K562 (cell line): ENCODE results near the gene ALG8. TPM values are rescaled to one million over a fixed set of nuclear protein-coding genes. Genes with fewer than 3 reads are reported as not detected.
A peak's percentile ranks its signal among the peaks of the same experiment; 100 is the strongest.

Experiments used
- DNMT1 ChIP-seq: fragments of 450-650 bp; IDR thresholded peaks from 2 replicates; pipeline ENCODE4 v1.6.1; 2016; ENCODE audit warnings: antibody characterized with exemption, mild to moderate bottlenecking
- EHMT2 ChIP-seq: fragments of 450-650 bp; IDR thresholded peaks from 2 replicates; pipeline ENCODE4 v1.6.1; 2018; ENCODE audit warnings: antibody characterized with exemption
- ESRRA ChIP-seq: fragments of 450-650 bp; IDR thresholded peaks from 2 replicates; pipeline ENCODE4 v1.6.1; 2014; ENCODE audit warnings: low read depth, mild to moderate bottlenecking, moderate library complexity, borderline replicate concordance
- GABPB2 ChIP-seq: fragments of 250-450 bp; sonication (Bioruptor Pico); conservative IDR thresholded peaks from 2 replicates; pipeline ENCODE4 v1.5.1; 2021; ENCODE audit warnings: mild to moderate bottlenecking
- HNRNPUL1 ChIP-seq: fragments of 200-400 bp; formaldehyde crosslinking; IDR thresholded peaks from 2 replicates; pipeline ENCODE4 v1.6.1; 2017; ENCODE audit warnings: low read length
- JUND ChIP-seq, 2 experiments: IDR thresholded peaks; 2 replicates in 1 of 2; 3 replicates in 1 of 2; pipeline ENCODE4 v1.6.1; 2011; ENCODE audit warnings: borderline replicate concordance in 2 of 2, low read depth in 2 of 2, low read length in 2 of 2, improper control_type of control experiment in 1 of 2, missing biosample characterization in 1 of 2, missing genetic modification characterization in 1 of 2, missing genetic modification reagents in 1 of 2
- KDM5B ChIP-seq: fragments of 200-600 bp; sonication (generic); IDR thresholded peaks from 2 replicates; pipeline ENCODE4 v1.6.1; 2012; ENCODE audit warnings: low read depth, mild to moderate bottlenecking, moderate library complexity, low read length, control low read depth, inconsistent platforms; ENCODE audit not compliant: insufficient replicate concordance
- LEF1 ChIP-seq: fragments of 450-650 bp; IDR thresholded peaks from 2 replicates; pipeline ENCODE4 v1.6.1; 2016; ENCODE audit warnings: mild to moderate bottlenecking
- NCOR1 ChIP-seq: fragments of 450-650 bp; IDR thresholded peaks from 2 replicates; pipeline ENCODE4 v1.6.1; 2016; ENCODE audit warnings: mild to moderate bottlenecking, moderate library complexity
- NONO ChIP-seq, 2 experiments: fragments of 200-400 bp in 1 of 2; fragments of 450-650 bp in 1 of 2; formaldehyde crosslinking in 1 of 2; IDR thresholded peaks; 2 replicates each; pipeline ENCODE4 v1.6.1; 2017; ENCODE audit warnings: low read depth in 2 of 2, mild to moderate bottlenecking in 2 of 2, moderate library complexity in 2 of 2, low read length in 1 of 2
- PHF21A ChIP-seq: fragments of 450-650 bp; IDR thresholded peaks from 2 replicates; pipeline ENCODE4 v1.6.1; 2017; ENCODE audit warnings: low read depth, borderline replicate concordance
- PHF8 ChIP-seq: fragments of 200-600 bp; sonication (generic); IDR thresholded peaks from 2 replicates; pipeline ENCODE4 v1.6.1; 2012; ENCODE audit warnings: mixed run types, mild to moderate bottlenecking, inconsistent platforms, low read length, moderate library complexity, borderline replicate concordance
- POLR2B ChIP-seq: fragments of 450-650 bp; IDR thresholded peaks from 2 replicates; pipeline ENCODE4 v1.6.1; 2018; ENCODE audit warnings: low read depth; ENCODE audit not compliant: partially characterized antibody
- POLR2G ChIP-seq: fragments of 200-400 bp; formaldehyde crosslinking; IDR thresholded peaks from 2 replicates; pipeline ENCODE4 v1.6.1; 2017; ENCODE audit warnings: low read depth, mild to moderate bottlenecking, antibody characterized with exemption, low read length, moderate library complexity
- RAD21 ChIP-seq, 2 experiments: fragments of 250-450 bp in 1 of 2; fragments of 450-650 bp in 1 of 2; sonication (Bioruptor Pico) in 1 of 2; formaldehyde crosslinking in 1 of 2; IDR thresholded peaks in 1 of 2; conservative IDR thresholded peaks in 1 of 2; 2 replicates each; pipeline versions ENCODE4 v1.4.0 to v1.8.0; 2020 to 2022; ENCODE audit warnings: mild to moderate bottlenecking in 2 of 2, moderate library complexity in 1 of 2
- TBL1XR1 ChIP-seq, 2 experiments: IDR thresholded peaks; 2 replicates each; pipeline ENCODE4 v1.6.1; 2012; ENCODE audit warnings: improper control_type of control experiment in 2 of 2, low read length in 2 of 2, mild to moderate bottlenecking in 1 of 2
- TBP ChIP-seq: optimal IDR thresholded peaks from 2 replicates; pipeline ENCODE3; 2011; ENCODE audit warnings: low read depth, low read length, improper control_type of control experiment
- TEAD4 ChIP-seq, 2 experiments: sonication (generic) in 1 of 2; formaldehyde crosslinking in 1 of 2; IDR thresholded peaks; 2 replicates each; pipeline versions ENCODE4 v1.6.1 to v1.8.0; 2012 to 2022; ENCODE audit warnings: borderline replicate concordance in 1 of 2, inconsistent platforms in 1 of 2, low read length in 1 of 2, mild to moderate bottlenecking in 1 of 2, missing genetic modification reagents in 1 of 2
- TOE1 ChIP-seq, 2 experiments: fragments of 450-650 bp in 1 of 2; sonication (generic) in 1 of 2; formaldehyde crosslinking in 1 of 2; IDR thresholded peaks; 2 replicates each; pipeline versions ENCODE4 v1.7.1 to v1.8.0; 2016 to 2022; ENCODE audit warnings: borderline replicate concordance in 2 of 2, mild to moderate bottlenecking in 2 of 2, antibody characterized with exemption in 1 of 2, inconsistent platforms in 1 of 2, low read depth in 1 of 2, missing genetic modification reagents in 1 of 2, moderate library complexity in 1 of 2
- ZC3H11A ChIP-seq: IDR thresholded peaks from 2 replicates; pipeline ENCODE4 v1.6.1; 2012; ENCODE audit warnings: low read depth, low read length, improper control_type of control experiment
- ZNF263 ChIP-seq: sonication (generic); formaldehyde crosslinking; IDR thresholded peaks from 2 replicates; pipeline ENCODE4 v1.8.0; 2022; ENCODE audit warnings: mild to moderate bottlenecking, missing genetic modification reagents, borderline replicate concordance
- ZNF764 ChIP-seq: fragments of 250-450 bp; sonication (Bioruptor Pico); IDR thresholded peaks from 2 replicates; pipeline ENCODE4 v1.4.0; 2020; ENCODE audit warnings: low read depth, mild to moderate bottlenecking, moderate library complexity
- ZSCAN32 ChIP-seq: fragments of 450-650 bp; formaldehyde crosslinking; IDR thresholded peaks from 2 replicates; pipeline ENCODE4 v1.4.0; 2020; ENCODE audit warnings: mild to moderate bottlenecking, moderate library complexity
- polyA plus RNA-seq, 8 experiments: library from polyadenylated mRNA; depleted of rRNA in 4 of 8; stranded (reverse) in 5 of 8; unstranded in 3 of 8; fragments of >200 nt; fragmentation: Nextera tagmentation in 2 of 8; fragmentation: Illumina TruSeq in 1 of 8; extraction: Ambion mirVana in 2 of 8; extraction: Trizol in 1 of 8; gene quantifications; 2 replicates each; pipeline versions ENCODE4 v1.2.1 to v1.2.3, GENCODE V29; 2011 to 2014; ENCODE audit warnings: inconsistent platforms in 1 of 8, missing spikeins in 1 of 8
- total RNA-seq, 7 experiments: library from RNA; depleted of rRNA in 6 of 7; stranded (reverse); fragments of >200 nt in 6 of 7; fragmentation: Illumina TruSeq in 2 of 7; extraction: Trizol in 2 of 7; gene quantifications; 2 replicates each; pipeline versions ENCODE4 v1.2.1 to v1.2.3, GENCODE V29; 2011 to 2021; ENCODE audit warnings: low replicate concordance in 1 of 7
- TF ChIP-seq, protein P1 (sequence below): fragments of 200-800 bp; sonication (Bioruptor generic); IDR thresholded peaks from 2 replicates; pipeline ENCODE4 v1.6.1; 2017; ENCODE audit warnings: missing genetic modification characterization, missing compliant biosample characterization

ALG8 gene
- total and polyA plus RNA-seq, 9 of the 15 experiments (the other 6 are each of a cell fraction or from before 2014, with no cell fraction given), result 59.3 to 189 (median 106) TPM

DNA sequence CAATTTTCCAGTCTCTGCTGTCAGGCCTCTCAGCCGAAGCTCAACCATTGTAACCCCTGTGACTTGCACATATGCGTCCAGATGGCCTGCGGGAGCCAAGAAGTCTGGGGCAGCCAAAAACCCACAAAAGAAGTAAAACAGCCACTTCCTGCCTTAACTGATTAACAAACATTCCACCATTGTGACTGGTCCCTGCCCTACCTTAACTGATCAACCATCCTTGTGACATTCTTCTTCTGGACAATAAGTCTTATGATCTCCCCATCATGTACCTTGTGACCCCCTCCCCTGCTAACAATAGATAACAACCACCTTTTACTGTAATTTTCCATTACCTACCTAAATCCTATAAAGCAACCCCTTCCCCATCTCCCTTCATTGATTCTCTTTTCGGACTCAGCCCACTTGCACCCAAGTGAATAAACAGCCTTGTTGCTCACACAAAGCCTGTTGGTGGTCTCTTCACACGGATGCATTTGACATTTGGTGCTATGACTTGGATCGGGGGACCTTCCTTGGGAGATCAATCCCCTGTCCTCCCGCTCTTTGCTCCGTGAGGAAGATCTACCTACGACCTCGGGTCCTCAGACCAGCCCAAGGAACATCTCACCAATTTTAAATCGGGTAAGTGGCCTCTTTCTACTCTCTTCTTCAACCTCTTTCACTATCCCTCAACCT lies 58.5 kb downstream of the ALG8 start (continued):
- peak; percentile 62 for TF ChIP-seq KDM5B
- peak; percentile 49; the same call in 1 of the 2 replicates for TF ChIP-seq POLR2G
- TF ChIP-seq TBP, result peak; percentile 26
- peak; percentile 47 for TF ChIP-seq LEF1
- TF ChIP-seq POLR2B, result peak; percentile 56
- no peak for TF ChIP-seq GABPB2
- peak; percentile 72; the same call in 1 of the 2 replicates for TF ChIP-seq TOE1 (IDR thresholded peaks at IDR 0.05; ENCODE audit: borderline replicate concordance)
- TF ChIP-seq TOE1 (CRISPR knock-in tag; IDR thresholded peaks at IDR 0.05; ENCODE audit: borderline replicate concordance, low read depth), result no peak
- TF ChIP-seq, protein P1, sequence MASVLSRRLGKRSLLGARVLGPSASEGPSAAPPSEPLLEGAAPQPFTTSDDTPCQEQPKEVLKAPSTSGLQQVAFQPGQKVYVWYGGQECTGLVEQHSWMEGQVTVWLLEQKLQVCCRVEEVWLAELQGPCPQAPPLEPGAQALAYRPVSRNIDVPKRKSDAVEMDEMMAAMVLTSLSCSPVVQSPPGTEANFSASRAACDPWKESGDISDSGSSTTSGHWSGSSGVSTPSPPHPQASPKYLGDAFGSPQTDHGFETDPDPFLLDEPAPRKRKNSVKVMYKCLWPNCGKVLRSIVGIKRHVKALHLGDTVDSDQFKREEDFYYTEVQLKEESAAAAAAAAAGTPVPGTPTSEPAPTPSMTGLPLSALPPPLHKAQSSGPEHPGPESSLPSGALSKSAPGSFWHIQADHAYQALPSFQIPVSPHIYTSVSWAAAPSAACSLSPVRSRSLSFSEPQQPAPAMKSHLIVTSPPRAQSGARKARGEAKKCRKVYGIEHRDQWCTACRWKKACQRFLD (CRISPR knock-in tag), result peak; percentile 52; the same call in 1 of the 2 replicates
- peak; percentile 74 for TF ChIP-seq TEAD4 (IDR thresholded peaks at IDR 0.05; ENCODE audit: low read length)
- no peak for TF ChIP-seq TEAD4 (CRISPR knock-in tag; IDR thresholded peaks at IDR 0.05; ENCODE audit: borderline replicate concordance)
- peak; percentile 70; the same call in 1 of the 2 replicates for TF ChIP-seq JUND (IDR thresholded peaks at IDR 0.05; ENCODE audit: borderline replicate concordance, low read depth, low read length)
- TF ChIP-seq JUND (tag; IDR thresholded peaks at IDR 0.05; ENCODE audit: borderline replicate concordance, low read depth, low read length), result peak; percentile 27; the same call in 1 of the 3 replicates
- TF ChIP-seq EHMT2, result 0 out of 2 replicates have a peak, but pooled peaks have one; percentile 16
- TF ChIP-seq NONO (IDR thresholded peaks at IDR 0.05; ENCODE audit: low read depth in 2 of 2, low read length in 1 of 2), result no peak
- TF ChIP-seq ZNF263 (CRISPR knock-in tag), result no peak
- no peak for TF ChIP-seq HNRNPUL1
- TF ChIP-seq PHF8, result 0 out of 2 replicates have a peak, but pooled peaks have one; percentile 20
- TF ChIP-seq ESRRA, result peak; percentile 69; the same call in 1 of the 2 replicates
- TF ChIP-seq ZNF764, result no peak
- peak; percentile 41 for TF ChIP-seq NCOR1
- TF ChIP-seq DNMT1, result no peak
- no peak for TF ChIP-seq PHF21A
- TF ChIP-seq ZSCAN32 (CRISPR knock-in tag), result no peak
- no peak for TF ChIP-seq ZC3H11A
- TF ChIP-seq RAD21 (CRISPR knock-in tag; conservative IDR thresholded peaks at IDR 0.05 in 1 of 2, IDR thresholded peaks at IDR 0.05 in 1 of 2), result 0 out of 4 replicates have a peak, but pooled peaks of 1 of the 2 experiments have one; percentile 6
- TF ChIP-seq TBL1XR1 (IDR thresholded peaks at IDR 0.05; ENCODE audit: low read length in 2 of 2), result 0 out of 4 replicates have a peak, but pooled peaks of 1 of the 2 experiments have one; percentile 26
